Activated T-helper 1 cell treated with anti-CD3 and anti-CD28 coated beads, Interleukin-12 subunit alpha, Interleukin-12 subunit beta, Interleukin-2, Interleukin-4 antibody, amounts not matched to agents 30 ng/mL and 10 ng/mL and 1 ng/mL, durations not matched to agents 14 hours and 24 hours and 36 hours (primary cell): ENCODE measurements around the gene ARMC8. TPM values are rescaled to one million over a fixed set of nuclear protein-coding genes. Genes with fewer than 3 reads are reported as not detected.

ENCODE experiments used
- DNase-seq: peaks from one replicate; pipeline ENCODE4 v3.0.0; 2021; ENCODE audit warnings: low spot score
- H3K27ac Mint-ChIP-seq: one replicate; pipeline ENCODE4 v1.8.0; 2021; ENCODE audit warnings: mild to moderate bottlenecking, mixed read lengths
- H3K27me3 Mint-ChIP-seq: one replicate; pipeline ENCODE4 v1.8.0; 2022; ENCODE audit warnings: mild to moderate bottlenecking, moderate library complexity, mixed read lengths; ENCODE audit not compliant: insufficient read depth
- H3K36me3 Mint-ChIP-seq: one replicate; pipeline ENCODE4 v1.8.0; 2021; ENCODE audit warnings: low read depth, mixed read lengths
- H3K4me1 Mint-ChIP-seq: one replicate; pipeline ENCODE4 v1.8.0; 2021; ENCODE audit warnings: low read depth, mixed read lengths
- H3K4me3 Mint-ChIP-seq: one replicate; pipeline ENCODE4 v1.8.0; 2021; ENCODE audit warnings: mild to moderate bottlenecking, moderate library complexity, mixed read lengths
- H3K9me3 Mint-ChIP-seq: one replicate; pipeline ENCODE4 v1.8.0; 2021; ENCODE audit warnings: mixed read lengths
- intact Hi-C: fragments of 100-400 bp; cut with micrococcal nuclease; formaldehyde crosslinking; loops from one replicate; pipeline ENCODE4 v1.15.1; 2024
- total RNA-seq: library from RNA; stranded (reverse); gene quantifications from 2 replicates; pipeline ENCODE4 v1.2.3, GENCODE V29; 2022

Gene ARMC8
- total RNA-seq, 1 donor from 2014 or later, result 42.9 TPM

GRCh38 chr3:138180375-138181029, 6.6 kb upstream of the ARMC8 start:
- no peak for DNase-seq
- Mint-ChIP-seq H3K36me3 (no peaks in the 10 kb centered on the region), H3K27me3 (peaks cover 12% of the 10 kb centered on the region), H3K4me1 (peaks cover 5% of the 10 kb centered on the region), H3K4me3 (no peak overlapping the region), H3K27ac (no peak overlapping the region), H3K9me3 (no peaks in the 10 kb centered on the region)
- intact Hi-C loops, result loop anchor here (1.0 to 5.0 kb wide), 3 partner anchors 149 to 737 kb away; partner anchors contain the start of genes MRAS and NME9

- Mint-ChIP-seq H3K9me3 (no peaks in the 10 kb centered on the region), H3K27ac (no peak overlapping the region), H3K36me3 (peaks cover 3% of the 10 kb centered on the region), H3K4me1 (peaks cover 36% of the 10 kb centered on the region), H3K4me3 (no peak overlapping the region), H3K27me3 (peaks cover 5% of the 10 kb centered on the region)
- intact Hi-C loops, result loop anchor here (5.0 kb wide), 10 partner anchors 52 to 1988 kb away; partner anchors contain the start of genes COPB2, ESYT3, MRPS22 and MSL2
- no peak for DNase-seq
Measured at GRCh38 chr3:138184994-138185393, 2.1 kb upstream of the ARMC8 start.

- H3K9me3 Mint-ChIP-seq, result no peaks in the 10 kb centered on the region
- peak overlapping the region; percentile 27 for H3K27ac Mint-ChIP-seq
- DNase-seq, result no peak
- intact Hi-C loops, result loop anchor here (5.0 kb wide), 9 partner anchors 51 to 1989 kb away; partner anchors contain the start of genes COPB2, ESYT3, MRPS22 and MSL2
- peak overlapping the region; percentile 95 for H3K4me3 Mint-ChIP-seq
- peaks cover 6% of the 10 kb centered on the region for H3K36me3 Mint-ChIP-seq
- H3K4me1 Mint-ChIP-seq, result peaks cover 32% of the 10 kb centered on the region
- peaks cover 5% of the 10 kb centered on the region for H3K27me3 Mint-ChIP-seq
Measured at GRCh38 chr3:138186221-138186620, 880 bp upstream of the ARMC8 start.

- H3K27ac Mint-ChIP-seq, result peak overlapping the region; percentile 89
- H3K36me3 Mint-ChIP-seq, result peaks cover 11% of the 10 kb centered on the region
- peaks cover 5% of the 10 kb centered on the region for H3K27me3 Mint-ChIP-seq
- H3K4me3 Mint-ChIP-seq, result peak overlapping the region; percentile 95
- H3K4me1 Mint-ChIP-seq, result peaks cover 38% of the 10 kb centered on the region
- intact Hi-C loops, result loop anchor here (1.0 to 5.0 kb wide), 12 partner anchors 13 to 1990 kb away; partner anchors contain the start of genes CEP70, COPB2, DBR1 and ESYT3
- H3K9me3 Mint-ChIP-seq, result no peaks in the 10 kb centered on the region
- peak; percentile 82 for DNase-seq
Measured at GRCh38 chr3:138186803-138187295, 252 bp upstream of the ARMC8 start.

GRCh38 chr3:138188013-138188730, 1.1 kb downstream of the ARMC8 start:
- Mint-ChIP-seq H3K9me3 (no peaks in the 10 kb centered on the region), H3K4me1 (peaks cover 38% of the 10 kb centered on the region), H3K27ac (peak overlapping the region; percentile 74), H3K4me3 (peak overlapping the region; percentile 95), H3K27me3 (peaks cover 5% of the 10 kb centered on the region), H3K36me3 (peaks cover 11% of the 10 kb centered on the region)
- intact Hi-C loops, result loop anchor here (2.0 to 5.0 kb wide), 10 partner anchors 31 to 1991 kb away; partner anchors contain the start of genes COPB2, ESYT3, MRPS22 and MSL2
- no peak for DNase-seq

- H3K4me3 Mint-ChIP-seq, result no peak overlapping the region
- intact Hi-C loops, result no loop called here
- H3K9me3 Mint-ChIP-seq, result no peaks in the 10 kb centered on the region
- peaks cover 19% of the 10 kb centered on the region for H3K4me1 Mint-ChIP-seq
- H3K27ac Mint-ChIP-seq, result no peak overlapping the region
- peaks cover 21% of the 10 kb centered on the region for H3K36me3 Mint-ChIP-seq
- DNase-seq, result no peak
- H3K27me3 Mint-ChIP-seq, result no peaks in the 10 kb centered on the region
Measured at GRCh38 chr3:138195481-138195880, 8.4 kb downstream of the ARMC8 start.

- intact Hi-C loops, result no loop called here
- no peak for DNase-seq
- Mint-ChIP-seq H3K27ac (no peak overlapping the region), H3K36me3 (peaks cover 18% of the 10 kb centered on the region), H3K4me1 (peaks cover 19% of the 10 kb centered on the region), H3K4me3 (no peak overlapping the region), H3K9me3 (no peaks in the 10 kb centered on the region), H3K27me3 (no peaks in the 10 kb centered on the region)
Measured at GRCh38 chr3:138196023-138196422, 8.9 kb downstream of the ARMC8 start.

GRCh38 chr3:138197058-138197457, 10.0 kb downstream of the ARMC8 start:
- Mint-ChIP-seq H3K4me3 (no peak overlapping the region), H3K27ac (no peak overlapping the region), H3K9me3 (no peaks in the 10 kb centered on the region), H3K4me1 (peaks cover 13% of the 10 kb centered on the region), H3K36me3 (peaks cover 13% of the 10 kb centered on the region), H3K27me3 (no peaks in the 10 kb centered on the region)
- DNase-seq, result no peak
- intact Hi-C loops, result no loop called here

- intact Hi-C loops, result no loop called here
- H3K4me1 Mint-ChIP-seq, result peaks cover 13% of the 10 kb centered on the region
- no peaks in the 10 kb centered on the region for H3K9me3 Mint-ChIP-seq
Measured at GRCh38 chr3:138197524-138197923, 10.4 kb downstream of the ARMC8 start.

GRCh38 chr3:138199851-138200250, 12.8 kb downstream of the ARMC8 start:
- Mint-ChIP-seq H3K4me1 (peaks cover 24% of the 10 kb centered on the region), H3K27me3 (no peaks in the 10 kb centered on the region), H3K4me3 (no peak overlapping the region), H3K9me3 (no peaks in the 10 kb centered on the region), H3K36me3 (peaks cover 16% of the 10 kb centered on the region), H3K27ac (no peak overlapping the region)
- no peak for DNase-seq
- intact Hi-C loops, result no loop called here

More at GRCh38 chr3:138197524-138197923, 10.4 kb downstream of the ARMC8 start:
- no peak overlapping the region for H3K27ac Mint-ChIP-seq
- DNase-seq, result no peak
- H3K27me3 Mint-ChIP-seq, result no peaks in the 10 kb centered on the region
- H3K36me3 Mint-ChIP-seq, result peaks cover 13% of the 10 kb centered on the region
- no peak overlapping the region for H3K4me3 Mint-ChIP-seq

GRCh38 chr3:138200424-138200823, 13.3 kb downstream of the ARMC8 start:
- no peak overlapping the region for H3K27ac Mint-ChIP-seq
- peaks cover 24% of the 10 kb centered on the region for H3K4me1 Mint-ChIP-seq
- intact Hi-C loops, result no loop called here

GRCh38 chr3:138202945-138203701, 16.0 kb downstream of the ARMC8 start:
- peaks cover 10% of the 10 kb centered on the region for H3K36me3 Mint-ChIP-seq

More at GRCh38 chr3:138200424-138200823, 13.3 kb downstream of the ARMC8 start:
- Mint-ChIP-seq H3K36me3 (peaks cover 16% of the 10 kb centered on the region), H3K4me3 (no peak overlapping the region), H3K9me3 (no peaks in the 10 kb centered on the region), H3K27me3 (no peaks in the 10 kb centered on the region)
- no peak for DNase-seq

More at GRCh38 chr3:138202945-138203701, 16.0 kb downstream of the ARMC8 start:
- H3K4me3 Mint-ChIP-seq, result no peak overlapping the region
- H3K9me3 Mint-ChIP-seq, result no peaks in the 10 kb centered on the region
- no peaks in the 10 kb centered on the region for H3K27me3 Mint-ChIP-seq
- no peak overlapping the region for H3K27ac Mint-ChIP-seq
- no peak for DNase-seq
- intact Hi-C loops, result no loop called here
- peaks cover 24% of the 10 kb centered on the region for H3K4me1 Mint-ChIP-seq
